Body of pancreas (tissue), 4 donors: ENCODE results near the gene FOXC1. TPM values are rescaled to one million over a fixed set of nuclear protein-coding genes. Genes with fewer than 3 reads are reported as not detected.

Experiments used
- ATAC-seq: fragments of 150-250 bp; one replicate; pipeline ENCODE4 v1.9.1; 2016
- DNase-seq, 4 donors: peaks; one replicate each; pipeline ENCODE4 v3.0.0-alpha.2; 2019
- H3K27ac ChIP-seq, 4 donors: fragments of 200-600 bp; sonication (generic); 1 replicate in 3 of 4; 2 replicates in 1 of 4; pipeline versions ENCODE4 v1.5.1 to v1.6.1; 2016 to 2019; ENCODE audit warnings: mild to moderate bottlenecking in 1 of 4, mixed read lengths in 1 of 4, moderate library complexity in 1 of 4
- H3K27me3 ChIP-seq, 2 donors: fragments of 200-600 bp; sonication (generic); one replicate each; pipeline ENCODE4 v1.6.0; 2016; ENCODE audit warnings: mild to moderate bottlenecking in 1 of 2
- H3K36me3 ChIP-seq, 2 donors: fragments of 200-600 bp; sonication (generic); replicated peaks in 1 of 2; 2 replicates each; pipeline ENCODE4 v1.5.1; 2016; ENCODE audit warnings: low read depth in 2 of 2; ENCODE audit not compliant: insufficient read depth in 1 of 2
- H3K4me1 ChIP-seq: fragments of 200-600 bp; sonication (generic); one replicate; pipeline ENCODE4 v1.6.0; 2016
- H3K4me3 ChIP-seq, 2 donors: fragments of 200-600 bp; sonication (generic); 1 replicate in 1 of 2; 2 replicates in 1 of 2; pipeline ENCODE4 v1.5.1; 2016 to 2019
- H3K9me3 ChIP-seq, 3 donors: fragments of 200-600 bp; sonication (generic); 1 replicate in 2 of 3; 2 replicates in 1 of 3; pipeline ENCODE4 v1.5.1; 2016
- CTCF ChIP-seq, 7 experiments: fragments of 450-650 bp in 4 of 7; fragments of 200-600 bp in 3 of 7; sonication (generic) in 3 of 7; IDR thresholded peaks; one replicate each; pipeline ENCODE4 v1.5.1; 2016 to 2019; ENCODE audit warnings: antibody characterized with exemption in 7 of 7
- POLR2A ChIP-seq, 3 donors: fragments of 450-650 bp; IDR thresholded peaks; one replicate each; pipeline ENCODE4 v1.6.1; 2016; ENCODE audit warnings: antibody characterized with exemption in 3 of 3, mild to moderate bottlenecking in 2 of 3
- WGBS, 2 donors: methylation state at CpG; one replicate each; pipeline ENCODE4 v1.1.5; 2017; 5-methylcytosine and 5-hydroxymethylcytosine counted together
- intact Hi-C: fragments of 100-400 bp; cut with DNase I; formaldehyde crosslinking; loops from one replicate; pipeline ENCODE4 v1.15.1; 2023
- total RNA-seq, 2 donors: library from RNA; depleted of rRNA; stranded (reverse); fragments of >200 nt; gene quantifications; one replicate each; pipeline ENCODE4 v1.1.0, GENCODE V29; 2016

The FOXC1 gene
- total RNA-seq, 2 donors from 2014 or later, result 2.0 to 3.6 TPM

- ATAC-seq, result no peak
These were observed 4.9 kb downstream of the FOXC1 start for GRCh38 chr6:1614448-1615150.

GRCh38 chr6:1615151-1615852 is 5.6 kb downstream of the FOXC1 start:
- no peak overlapping the region for H3K27ac ChIP-seq

More at GRCh38 chr6:1614448-1615150, 4.9 kb downstream of the FOXC1 start:
- intact Hi-C loops, result loop anchor here (5.0 kb wide), 1 partner anchor 488 kb away; no protein-coding TSS in a partner anchor
- Histone ChIP-seq H3K9me3 (no peaks in the 10 kb centered on the region), H3K4me1 (peaks cover 40% of the 10 kb centered on the region), H3K36me3 (no peaks in the 10 kb centered on the region), H3K27ac (no peak overlapping the region), H3K4me3 (no peak overlapping the region), H3K27me3 (peaks cover 0 to 22% of the 10 kb centered on the region in 2 donors)
- TF ChIP-seq POLR2A (IDR thresholded peaks at IDR 0.05), result no peak
- TF ChIP-seq CTCF (IDR thresholded peaks at IDR 0.05), result no peak
- 23 to 54% methylated on average over 40 to 48 of the region's 85 CpGs for WGBS, 2 donors
- no peak for DNase-seq

GRCh38 chr6:1615853-1616420 is 6.2 kb downstream of the FOXC1 start:
- TF ChIP-seq CTCF (IDR thresholded peaks at IDR 0.05), result no peak
- no peak for TF ChIP-seq POLR2A (IDR thresholded peaks at IDR 0.05)
- DNase-seq, result no peak
- H3K36me3 ChIP-seq, result no peaks in the 10 kb centered on the region
- peaks cover 0 to 22% of the 10 kb centered on the region in 2 donors for H3K27me3 ChIP-seq
- ATAC-seq, result no peak
- intact Hi-C loops, result no loop called here
- no peak overlapping the region for H3K4me3 ChIP-seq
- 86% methylated on average over 10 of the region's 10 CpGs for WGBS, 2 donors
- no peak overlapping the region for H3K27ac ChIP-seq
- H3K9me3 ChIP-seq, result no peaks in the 10 kb centered on the region
- peaks cover 43% of the 10 kb centered on the region for H3K4me1 ChIP-seq

More at GRCh38 chr6:1615151-1615852, 5.6 kb downstream of the FOXC1 start:
- intact Hi-C loops, result no loop called here
- no peak overlapping the region for H3K4me3 ChIP-seq
- no peaks in the 10 kb centered on the region for H3K9me3 ChIP-seq
- DNase-seq (no peak), ATAC-seq (no peak)
- TF ChIP-seq POLR2A (IDR thresholded peaks at IDR 0.05) (no peak), CTCF (IDR thresholded peaks at IDR 0.05) (no peak)
- peaks cover 0 to 22% of the 10 kb centered on the region in 2 donors for H3K27me3 ChIP-seq
- H3K4me1 ChIP-seq, result peaks cover 47% of the 10 kb centered on the region
- 73 to 80% methylated on average over 36 to 38 of the region's 50 CpGs for WGBS, 2 donors
- no peaks in the 10 kb centered on the region for H3K36me3 ChIP-seq

GRCh38 chr6:1616701-1617463 is 7.2 kb downstream of the FOXC1 start:
- no peak for DNase-seq
- TF ChIP-seq CTCF (IDR thresholded peaks at IDR 0.05) (no peak), POLR2A (IDR thresholded peaks at IDR 0.05) (no peak)
- no peak overlapping the region for H3K27ac ChIP-seq
- no peak for ATAC-seq
- H3K9me3 ChIP-seq, result no peaks in the 10 kb centered on the region
- H3K36me3 ChIP-seq, result no peaks in the 10 kb centered on the region
- intact Hi-C loops, result no loop called here
- peaks cover 36% of the 10 kb centered on the region for H3K4me1 ChIP-seq
- peaks cover 0 to 22% of the 10 kb centered on the region in 2 donors for H3K27me3 ChIP-seq
- no peak overlapping the region for H3K4me3 ChIP-seq
- 86 to 93% methylated on average over 11 of the region's 11 CpGs for WGBS, 2 donors
